HepG2 (cell line): Measurements from ENCODE around the gene RGS11. TPM values are rescaled to one million over a fixed set of nuclear protein-coding genes. Genes with fewer than 3 reads are reported as not detected.

Source experiments
- ATAC-seq: fragments of 200-7000 bp; cut with Tn5 transposase; 3 replicates; pipeline ENCODE4 v1.9.1; 2020; ENCODE audit warnings: mild to moderate bottlenecking, moderate library complexity
- BruUV-seq: library from RNA; stranded (reverse); fragments of 400-500 nt; replicated peaks from 2 replicates; lab custom pipeline; 2021; lab: Mats Ljungman, UMichigan
- CTCF ChIA-PET: fragments of 300-600 bp; formaldehyde crosslinking; extraction: SDS; loops from one replicate; lab custom pipeline; 2021; ENCODE audit warnings: low total read pairs, inconsistent platforms, low intra/inter-chr PET ratio; lab: Yijun Ruan, JAX
- POLR2A ChIA-PET: fragments of 350-600 bp; sonication (Branson Sonifier 250); formaldehyde crosslinking; loops from one replicate; lab custom pipeline; 2020; ENCODE audit warnings: antibody characterized with exemption, inconsistent platforms; lab: Yijun Ruan, JAX
- DNase-seq: peaks from one replicate; pipeline ENCODE4 v3.0.0-alpha.2; 2015; ENCODE audit warnings: low spot score
- FAIRE-seq: peaks from 3 replicates; lab custom pipeline; 2011; peaks lifted over from hg19 to GRCh38; lab: Jason Lieb, UNC
- H2AFZ ChIP-seq: one replicate; pipeline ENCODE4 v1.6.1; 2011; ENCODE audit warnings: low read length, inconsistent platforms
- H3K27ac ChIP-seq: fragments of 300-600 bp; 3 replicates; pipeline ENCODE4 v1.8.0; 2011; ENCODE audit warnings: mixed run types, mild to moderate bottlenecking, mixed read lengths, low read length, inconsistent platforms; ENCODE audit not compliant: insufficient read depth; ENCODE audit errors: extremely low read length
- H3K27me3 ChIP-seq, 2 experiments: fragments of 200-600 bp in 1 of 2; 2 replicates in 1 of 2; 3 replicates in 1 of 2; pipeline versions ENCODE4 v1.6.0 to v1.8.0; 2011; ENCODE audit warnings: low read length in 2 of 2, mild to moderate bottlenecking in 2 of 2, moderate library complexity in 2 of 2, inconsistent platforms in 1 of 2; ENCODE audit not compliant: insufficient read depth in 2 of 2, control insufficient read depth in 1 of 2
- H3K36me3 ChIP-seq, 2 experiments: fragments of 200-600 bp in 1 of 2; replicated peaks in 1 of 2; 2 replicates in 1 of 2; 3 replicates in 1 of 2; pipeline versions ENCODE4 v1.5.1 to v1.8.0; 2011; ENCODE audit warnings: low read length in 2 of 2, inconsistent platforms in 1 of 2; ENCODE audit not compliant: insufficient read depth in 2 of 2, control insufficient read depth in 1 of 2
- H3K4me1 ChIP-seq: 2 replicates; pipeline ENCODE4 v1.5.1; 2012; ENCODE audit warnings: low read length, inconsistent platforms; ENCODE audit not compliant: insufficient read depth
- H3K4me2 ChIP-seq: 2 replicates; pipeline ENCODE4 v1.6.0; 2011; ENCODE audit warnings: low read depth, low read length, inconsistent platforms
- H3K4me3 ChIP-seq, 3 experiments: fragments of 200-600 bp in 1 of 3; sonication (generic), shearing (Covaris generic) in 1 of 3; replicated peaks in 1 of 3; 2 replicates each; pipeline ENCODE4 v1.5.1; 2011 to 2016; ENCODE audit warnings: low read length in 3 of 3, inconsistent platforms in 2 of 3, low read depth in 2 of 3, mild to moderate bottlenecking in 2 of 3, control low read depth in 1 of 3, mixed read lengths in 1 of 3; ENCODE audit not compliant: insufficient read depth in 1 of 3
- H3K79me2 ChIP-seq: one replicate; pipeline ENCODE4 v1.6.1; 2011; ENCODE audit warnings: low read length, inconsistent platforms; ENCODE audit not compliant: insufficient read depth
- H3K9ac ChIP-seq: 2 replicates; pipeline ENCODE4 v1.6.0; 2011; ENCODE audit warnings: mild to moderate bottlenecking, low read depth, low read length, inconsistent platforms; ENCODE audit not compliant: insufficient read depth
- H3K9me3 ChIP-seq: 2 replicates; pipeline ENCODE4 v1.5.1; 2012; ENCODE audit warnings: mild to moderate bottlenecking, low read length
- H4K20me1 ChIP-seq: 2 replicates; pipeline ENCODE4 v1.6.0; 2011; ENCODE audit warnings: inconsistent platforms, mild to moderate bottlenecking, low read length, moderate library complexity; ENCODE audit not compliant: insufficient read depth
- ATF7 ChIP-seq, 2 experiments: fragments of 450-650 bp in 1 of 2; sonication (generic) in 1 of 2; formaldehyde crosslinking in 1 of 2; IDR thresholded peaks; 2 replicates each; pipeline versions ENCODE4 v1.4.0 to v1.6.1; 2016 to 2020; ENCODE audit warnings: antibody characterized with exemption in 1 of 2, mild to moderate bottlenecking in 1 of 2, missing genetic modification reagents in 1 of 2
- MLLT10 ChIP-seq: sonication (generic); formaldehyde crosslinking; IDR thresholded peaks from 2 replicates; pipeline ENCODE4 v1.4.0; 2020; ENCODE audit warnings: missing genetic modification reagents
- NFIB ChIP-seq: sonication (generic); formaldehyde crosslinking; IDR thresholded peaks from 2 replicates; pipeline ENCODE4 v1.9.0; 2021; ENCODE audit warnings: missing genetic modification reagents, mild to moderate bottlenecking, borderline replicate concordance
- NFYC ChIP-seq: IDR thresholded peaks from 2 replicates; pipeline ENCODE4 v1.6.1; 2016; ENCODE audit warnings: missing genetic modification reagents, missing compliant biosample characterization
- SRSF1 ChIP-seq: fragments of 200-400 bp; formaldehyde crosslinking; optimal IDR thresholded peaks from 2 replicates; pipeline ENCODE3; 2017; ENCODE audit warnings: mild to moderate bottlenecking, low read depth, low read length, moderate library complexity
- YEATS4 ChIP-seq: sonication (generic); formaldehyde crosslinking; IDR thresholded peaks from 2 replicates; pipeline ENCODE4 v1.4.0; 2020; ENCODE audit warnings: missing genetic modification reagents, borderline replicate concordance
- WGBS: methylation state at CpG from one replicate; pipeline ENCODE4 v1.1.6; 2017; ENCODE audit warnings: low lambda C conversion rate; 5-methylcytosine and 5-hydroxymethylcytosine counted together
- in situ Hi-C: cut with HindIII; loops from 2 replicates; pipeline ENCODE4 v1.10.0; 2017; ENCODE audit warnings: low pct_unique_long_range_greater_than_20kb; ENCODE audit not compliant: extremely low pct_ligation_motif_present
- intact Hi-C: fragments of 100-400 bp; cut with micrococcal nuclease; formaldehyde crosslinking; loops from one replicate; pipeline ENCODE4 v1.10.0; 2022; ENCODE audit not compliant: unreplicated experiment
- polyA plus RNA-seq, 8 experiments: library from polyadenylated mRNA; depleted of rRNA in 3 of 8; stranded (reverse) in 7 of 8; unstranded in 1 of 8; fragments of >200 nt; fragmentation: Illumina TruSeq in 4 of 8; extraction: Trizol in 4 of 8; gene quantifications; 2 replicates each; pipeline versions ENCODE4 v1.2.1 to v1.2.3, GENCODE V29; 2011 to 2016; ENCODE audit warnings: low read depth in 4 of 8, missing spikeins in 1 of 8, mixed read lengths in 1 of 8; ENCODE audit not compliant: insufficient read depth in 1 of 8
- total RNA-seq, 5 experiments: library from RNA; depleted of rRNA; stranded (reverse); fragments of >200 nt; fragmentation: Illumina TruSeq; extraction: Trizol; gene quantifications; 2 replicates each; pipeline ENCODE4 v1.2.3, GENCODE V29; 2016; ENCODE audit warnings: low read depth in 1 of 5
- TF ChIP-seq, protein P1 (sequence below), 2 experiments: sonication (generic) in 1 of 2; formaldehyde crosslinking in 1 of 2; IDR thresholded peaks; 2 replicates each; pipeline versions ENCODE4 v1.4.0 to v1.6.1; 2018 to 2020; ENCODE audit warnings: missing genetic modification reagents in 2 of 2, borderline replicate concordance in 1 of 2, low read depth in 1 of 2, mild to moderate bottlenecking in 1 of 2, missing biosample characterization in 1 of 2
- TF ChIP-seq, protein P2 (sequence below): sonication (generic); formaldehyde crosslinking; IDR thresholded peaks from 2 replicates; pipeline ENCODE4 v1.4.0; 2020; ENCODE audit warnings: missing genetic modification reagents
- TF ChIP-seq, protein P3 (sequence below): sonication (generic); formaldehyde crosslinking; conservative IDR thresholded peaks from 2 replicates; pipeline ENCODE4 v1.8.0; 2022; ENCODE audit warnings: mild to moderate bottlenecking, moderate library complexity, missing genetic modification reagents

The RGS11 gene
- total and polyA plus RNA-seq, 2 of the 13 experiments (the other 11 are each of a cell fraction or from before 2014, with no cell fraction given), result 0.11 TPM; not detected in 1

DNA sequence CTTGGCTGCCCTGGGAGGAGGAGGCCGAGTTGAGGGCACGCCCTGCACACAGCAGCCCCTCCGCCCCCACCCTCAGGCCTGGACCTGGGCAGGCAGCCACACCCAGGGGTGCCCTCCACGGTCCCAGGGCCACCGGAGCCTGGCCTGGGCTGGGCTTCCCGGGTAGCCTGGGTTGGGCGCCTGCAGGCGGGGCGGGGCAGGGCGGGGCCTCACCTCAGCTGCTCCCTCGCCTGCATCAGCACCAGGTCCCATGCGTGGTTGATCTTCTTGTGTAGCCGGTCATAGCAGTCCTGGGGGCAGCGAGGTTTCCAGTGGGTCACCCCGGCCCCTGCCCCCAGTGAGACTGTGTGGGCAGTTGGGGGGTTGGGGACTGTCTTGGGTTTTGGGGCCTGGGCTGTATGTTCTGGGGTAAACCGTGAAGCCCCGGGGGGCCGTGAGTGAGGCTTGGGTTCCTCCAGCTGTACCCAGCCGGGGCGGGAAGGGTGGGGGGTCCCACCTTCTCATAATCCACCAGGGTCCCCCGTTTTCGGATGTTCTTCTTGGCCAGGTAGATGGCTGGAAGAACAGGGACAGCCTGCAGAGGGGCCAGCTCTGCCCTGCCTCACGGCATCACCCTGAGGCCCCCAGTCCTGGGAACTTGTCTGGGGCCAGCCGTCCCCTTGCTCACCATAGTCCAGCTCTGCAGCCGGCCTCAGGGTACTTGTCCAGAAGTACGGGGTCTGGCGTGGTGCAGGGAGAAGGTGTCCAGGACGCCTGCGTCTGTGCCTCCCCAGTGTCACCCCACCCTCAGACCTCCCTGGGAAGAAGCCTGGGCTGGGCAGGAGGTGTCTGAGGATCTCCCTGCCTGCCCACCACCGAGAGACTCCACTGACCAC lies 2.0 kb downstream of the RGS11 start:
- DNase-seq (no peak), ATAC-seq (peak; percentile 21), FAIRE-seq (no peak)
- no peak overlapping the region for H3K9ac ChIP-seq
- no peak overlapping the region for H3K27ac ChIP-seq
- peak overlapping the region in 1 of 3 experiments; percentile 42; a peak in 1 of 6 replicates for H3K4me3 ChIP-seq
- H3K4me1 ChIP-seq, result peaks cover 40% of the 10 kb centered on the region
- intact Hi-C loops (no loop called here), in situ Hi-C loops (loop anchor here (5.0 kb wide), 1 partner anchor 89 kb away; no protein-coding TSS in a partner anchor)
- ChIA-PET CTCF (interaction anchor here (1.9 kb wide), 1 partner anchor 88 kb away, joined by 8 read pairs; no protein-coding TSS in a partner anchor), POLR2A (no interaction called here)
- no peaks in the 10 kb centered on the region for H4K20me1 ChIP-seq
- H3K9me3 ChIP-seq, result no peaks in the 10 kb centered on the region
- peaks cover 19 to 74% of the 10 kb centered on the region in 2 experiments; a peak in 4 of 5 replicates for H3K27me3 ChIP-seq
- TF ChIP-seq, protein P1, sequence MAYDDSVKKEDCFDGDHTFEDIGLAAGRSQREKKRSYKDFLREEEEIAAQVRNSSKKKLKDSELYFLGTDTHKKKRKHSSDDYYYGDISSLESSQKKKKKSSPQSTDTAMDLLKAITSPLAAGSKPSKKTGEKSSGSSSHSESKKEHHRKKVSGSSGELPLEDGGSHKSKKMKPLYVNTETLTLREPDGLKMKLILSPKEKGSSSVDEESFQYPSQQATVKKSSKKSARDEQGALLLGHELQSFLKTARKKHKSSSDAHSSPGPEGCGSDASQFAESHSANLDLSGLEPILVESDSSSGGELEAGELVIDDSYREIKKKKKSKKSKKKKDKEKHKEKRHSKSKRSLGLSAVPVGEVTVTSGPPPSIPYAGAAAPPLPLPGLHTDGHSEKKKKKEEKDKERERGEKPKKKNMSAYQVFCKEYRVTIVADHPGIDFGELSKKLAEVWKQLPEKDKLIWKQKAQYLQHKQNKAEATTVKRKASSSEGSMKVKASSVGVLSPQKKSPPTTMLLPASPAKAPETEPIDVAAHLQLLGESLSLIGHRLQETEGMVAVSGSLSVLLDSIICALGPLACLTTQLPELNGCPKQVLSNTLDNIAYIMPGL (CRISPR knock-in tag; IDR thresholded peaks at IDR 0.05; ENCODE audit: borderline replicate concordance in 1 of 2, low read depth in 1 of 2), result no peak
- TF ChIP-seq SRSF1, result no peak
- TF ChIP-seq, protein P2, sequence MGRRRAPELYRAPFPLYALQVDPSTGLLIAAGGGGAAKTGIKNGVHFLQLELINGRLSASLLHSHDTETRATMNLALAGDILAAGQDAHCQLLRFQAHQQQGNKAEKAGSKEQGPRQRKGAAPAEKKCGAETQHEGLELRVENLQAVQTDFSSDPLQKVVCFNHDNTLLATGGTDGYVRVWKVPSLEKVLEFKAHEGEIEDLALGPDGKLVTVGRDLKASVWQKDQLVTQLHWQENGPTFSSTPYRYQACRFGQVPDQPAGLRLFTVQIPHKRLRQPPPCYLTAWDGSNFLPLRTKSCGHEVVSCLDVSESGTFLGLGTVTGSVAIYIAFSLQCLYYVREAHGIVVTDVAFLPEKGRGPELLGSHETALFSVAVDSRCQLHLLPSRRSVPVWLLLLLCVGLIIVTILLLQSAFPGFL (CRISPR knock-in tag), result no peak
- no peak for TF ChIP-seq NFIB (CRISPR knock-in tag)
- no peak for TF ChIP-seq YEATS4
- no peak for TF ChIP-seq NFYC (CRISPR knock-in tag)
- no peak for TF ChIP-seq ATF7 (IDR thresholded peaks at IDR 0.05)
- TF ChIP-seq ATF7 (CRISPR knock-in tag; IDR thresholded peaks at IDR 0.05), result no peak
- no peak for TF ChIP-seq MLLT10 (CRISPR knock-in tag)
- TF ChIP-seq, protein P3, sequence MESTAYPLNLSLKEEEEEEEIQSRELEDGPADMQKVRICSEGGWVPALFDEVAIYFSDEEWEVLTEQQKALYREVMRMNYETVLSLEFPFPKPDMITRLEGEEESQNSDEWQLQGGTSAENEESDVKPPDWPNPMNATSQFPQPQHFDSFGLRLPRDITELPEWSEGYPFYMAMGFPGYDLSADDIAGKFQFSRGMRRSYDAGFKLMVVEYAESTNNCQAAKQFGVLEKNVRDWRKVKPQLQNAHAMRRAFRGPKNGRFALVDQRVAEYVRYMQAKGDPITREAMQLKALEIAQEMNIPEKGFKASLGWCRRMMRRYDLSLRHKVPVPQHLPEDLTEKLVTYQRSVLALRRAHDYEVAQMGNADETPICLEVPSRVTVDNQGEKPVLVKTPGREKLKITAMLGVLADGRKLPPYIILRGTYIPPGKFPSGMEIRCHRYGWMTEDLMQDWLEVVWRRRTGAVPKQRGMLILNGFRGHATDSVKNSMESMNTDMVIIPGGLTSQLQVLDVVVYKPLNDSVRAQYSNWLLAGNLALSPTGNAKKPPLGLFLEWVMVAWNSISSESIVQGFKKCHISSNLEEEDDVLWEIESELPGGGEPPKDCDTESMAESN, result no peak
- 33% methylated on average over 10 of the region's 30 CpGs for WGBS
- H3K79me2 ChIP-seq, result no peaks in the 10 kb centered on the region
- no peak overlapping the region; the same call in 1 of the 2 replicates for H3K4me2 ChIP-seq
- no TSS peak for BruUV-seq
- no peak overlapping the region for H2AFZ ChIP-seq
- no peaks in the 10 kb centered on the region for H3K36me3 ChIP-seq
